Measurements from ENCODE around the gene ADGRL1. TPM values are rescaled to one million over a fixed set of nuclear protein-coding genes. Genes with fewer than 3 reads are reported as not detected.

Gene ADGRL1
- total RNA-seq: 5.6 and 28.9 TPM in 2 replicates

DNA sequence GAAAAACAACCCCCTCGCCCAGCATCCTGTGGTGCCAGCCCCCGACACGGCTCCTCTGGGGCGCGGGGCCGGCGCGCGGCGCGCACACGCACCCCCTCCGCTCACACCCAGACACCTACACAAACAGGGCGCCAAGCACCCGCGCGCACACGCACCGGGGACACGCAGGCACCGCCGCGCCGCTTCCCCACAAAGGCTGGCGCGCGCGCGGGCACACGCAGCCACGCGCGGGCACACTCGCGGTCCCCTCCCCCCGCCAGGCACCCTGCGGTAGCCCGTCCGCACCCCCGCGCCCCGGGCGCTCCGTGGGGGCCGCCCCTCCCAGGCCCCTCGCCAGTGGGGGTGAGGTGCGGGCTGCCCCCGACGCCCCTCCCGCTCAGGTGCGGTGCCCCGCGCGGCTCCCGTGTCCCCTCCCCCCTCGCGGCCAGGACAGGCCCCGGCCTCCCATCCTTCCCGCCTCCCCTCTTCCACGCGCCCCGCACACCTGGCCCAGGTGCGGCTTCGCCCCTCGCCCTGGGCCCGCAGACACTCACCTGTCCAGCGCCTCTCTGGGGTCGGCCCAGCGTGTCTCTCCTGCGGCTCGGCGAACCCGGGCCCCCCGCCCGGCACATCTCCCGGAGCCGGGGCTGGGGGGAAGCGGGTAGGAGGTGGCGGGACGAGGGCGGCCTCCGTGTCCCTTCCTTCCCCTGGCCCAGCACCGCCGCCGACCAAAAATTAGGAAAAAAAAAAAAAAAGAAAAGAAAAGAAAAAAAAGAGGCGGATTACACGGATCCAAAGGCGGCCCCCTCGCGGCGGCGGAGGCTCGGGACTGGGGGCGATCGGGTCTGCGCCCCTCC is at the start of gene ADGRL1:
TSS of gene ADGRL1 (minus strand) at position 718 of the 836 bp plus-strand sequence. CDS start 22,567 bp downstream, outside the sequence.

DNA sequence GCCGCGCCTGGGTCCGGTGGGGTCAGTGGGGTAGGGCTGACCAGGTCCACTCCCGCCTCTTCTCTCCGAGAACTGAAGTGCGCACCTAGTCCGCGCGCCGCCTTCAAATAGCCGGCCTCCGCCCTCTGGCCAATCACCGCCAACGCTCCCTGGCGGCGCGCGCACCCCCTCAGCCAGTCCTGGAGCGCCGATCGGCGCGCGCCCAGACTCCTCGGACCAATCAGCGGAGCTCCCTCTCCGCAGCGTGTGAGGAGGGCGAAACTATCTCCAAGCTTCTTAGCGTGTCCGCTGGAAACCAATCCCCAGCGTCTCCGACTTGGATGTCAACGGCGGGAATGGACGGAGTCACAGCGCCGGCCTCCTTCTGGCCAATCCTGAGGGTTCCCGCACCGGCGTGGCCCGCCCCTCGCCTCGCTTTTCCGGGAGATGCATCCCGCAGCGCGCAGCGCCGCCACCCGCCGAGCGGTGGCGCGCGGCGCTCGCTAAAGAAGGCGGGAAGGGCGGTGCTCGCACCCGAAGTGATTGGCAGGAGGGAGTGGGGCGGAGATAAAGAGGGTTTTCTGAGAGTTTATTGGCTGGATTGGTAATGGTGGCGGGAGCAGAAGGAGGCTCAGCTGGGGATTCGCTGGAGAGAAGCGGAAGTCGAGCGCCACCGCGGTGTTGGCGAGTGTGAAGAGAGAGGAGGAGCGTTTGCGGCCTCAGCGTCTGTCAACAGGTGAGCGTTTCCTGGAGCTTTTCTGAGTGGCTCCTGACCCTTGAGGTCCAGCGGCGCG is 69.3 kb downstream of the ADGRL1 start, which contains the start of gene ASF1B:
TSS of gene ASF1B (minus strand) at position 81 of the 773 bp plus-strand sequence. CDS start 133 bp downstream, outside the sequence.

GRCh38 chr19:14117668-14118164 is 88.3 kb downstream of the ADGRL1 start, which contains the start of gene PRKACA:
PRKACA (minus strand) TSS chr19:14117762; CDS start chr19:14117547, 215 bp downstream.

Other genes with a start within 250 kb of the ADGRL1 start
- gene RFX1, start 199.8 kb downstream of the ADGRL1 start, total RNA-seq: 5.2 and 6.9 TPM in 2 replicates
- not detected in 2 replicates for gene RLN3, start 178.0 kb downstream of the ADGRL1 start, total RNA-seq
- 2.9 and 11.6 TPM in 2 replicates for gene IL27RA, start 174.4 kb downstream of the ADGRL1 start, total RNA-seq
- gene PALM3, start 144.1 kb downstream of the ADGRL1 start, total RNA-seq: 0.39 TPM in 1 of 2 replicates, not detected in the other
- 1.2 and 1.8 TPM in 2 replicates for gene MISP3, start 133.4 kb downstream of the ADGRL1 start, total RNA-seq
- not detected in 2 replicates for gene C19orf67, start 120.4 kb downstream of the ADGRL1 start, total RNA-seq
- gene SAMD1, start 115.4 kb downstream of the ADGRL1 start, total RNA-seq: 36.0 and 48.6 TPM in 2 replicates
- 67.5 and 75.4 TPM in 2 replicates for gene PRKACA, start 88.4 kb downstream of the ADGRL1 start, total RNA-seq
- gene ASF1B, start 69.6 kb downstream of the ADGRL1 start, total RNA-seq: 14.6 and 26.4 TPM in 2 replicates
- 65.6 and 71.4 TPM in 2 replicates for gene ADGRE5, start 175.3 kb upstream of the ADGRL1 start, total RNA-seq
- gene DDX39A, start 213.2 kb upstream of the ADGRL1 start, total RNA-seq: 51.3 and 92.7 TPM in 2 replicates
- gene PKN1, start 227.1 kb upstream of the ADGRL1 start, total RNA-seq: 83.2 and 134 TPM in 2 replicates

Measured in epithelial cell of alveolus of lung (primary cell).